ENCODE measurements around the gene ZBTB47.

Gene ZBTB47

DNA sequence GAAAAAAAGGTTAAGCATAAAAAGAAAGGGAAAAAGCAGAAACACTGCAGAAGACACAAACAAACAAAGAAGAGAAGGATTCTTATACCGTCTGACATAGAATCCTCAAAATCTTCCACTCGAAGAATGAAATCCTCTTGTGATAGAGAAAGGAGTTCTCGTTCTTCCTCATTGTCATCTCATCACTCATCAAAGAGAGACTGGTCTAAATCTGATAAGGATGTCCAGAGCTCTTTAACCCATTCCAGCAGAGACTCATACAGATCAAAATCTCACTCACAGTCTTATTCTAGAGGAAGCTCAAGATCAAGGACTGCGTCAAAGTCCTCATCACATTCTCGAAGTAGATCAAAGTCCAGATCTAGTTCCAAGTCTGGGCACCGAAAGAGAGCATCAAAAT, 16.5 kb upstream of the ZBTB47 start:
- Histone ChIP-seq H3K9me3 (ENCODE audit: control insufficient read depth, low read length) (no peaks in the 10 kb centered on the region), H3K27ac (ENCODE audit: low read depth, low read length, severe bottlenecking) (peak overlapping the region; percentile 84), H3K36me3 (ENCODE audit: control insufficient read depth, insufficient read depth, low read length) (peaks cover 87% of the 10 kb centered on the region), H3K4me3 (ENCODE audit: extremely low read depth, insufficient read depth, low read length, poor library complexity, severe bottlenecking) (no peak overlapping the region), H3K4me1 (ENCODE audit: control insufficient read depth, insufficient read depth, low read length, poor library complexity, severe bottlenecking) (peaks cover 21% of the 10 kb centered on the region)
- WGBS, 2 experiments (ENCODE audit: insufficient coverage in 2 of 2), result 89% methylated on average over 2 to 5 of the region's 6 CpGs

DNA sequence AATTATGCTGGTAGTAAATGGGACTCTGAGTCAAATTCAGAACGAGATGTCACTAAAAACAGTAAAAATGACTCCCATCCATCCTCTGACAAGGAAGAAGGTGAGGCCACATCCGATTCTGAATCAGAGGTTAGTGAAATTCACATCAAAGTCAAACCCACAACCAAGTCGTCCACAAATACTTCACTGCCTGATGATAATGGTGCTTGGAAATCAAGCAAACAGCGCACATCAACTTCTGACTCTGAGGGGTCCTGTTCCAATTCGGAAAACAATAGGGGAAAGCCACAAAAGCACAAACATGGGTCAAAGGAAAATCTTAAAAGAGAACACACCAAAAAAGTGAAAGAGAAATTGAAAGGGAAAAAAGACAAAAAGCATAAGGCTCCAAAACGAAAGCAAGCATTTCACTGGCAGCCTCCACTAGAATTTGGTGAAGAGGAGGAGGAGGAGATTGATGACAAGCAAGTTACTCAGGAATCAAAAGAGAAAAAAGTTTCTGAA, 15.1 kb upstream of the ZBTB47 start:
- H3K36me3 ChIP-seq (ENCODE audit: control insufficient read depth, insufficient read depth, low read length), result peaks cover 86% of the 10 kb centered on the region
- H3K9me3 ChIP-seq (ENCODE audit: control insufficient read depth, low read length), result no peaks in the 10 kb centered on the region
- peaks cover 21% of the 10 kb centered on the region for H3K4me1 ChIP-seq (ENCODE audit: control insufficient read depth, insufficient read depth, low read length, poor library complexity, severe bottlenecking)
- 60 to 100% methylated on average over 1 of the region's 6 CpGs for WGBS, 2 experiments (ENCODE audit: insufficient coverage in 2 of 2)
- no peak overlapping the region for H3K4me3 ChIP-seq (ENCODE audit: extremely low read depth, insufficient read depth, low read length, poor library complexity, severe bottlenecking)
- no peak overlapping the region for H3K27ac ChIP-seq (ENCODE audit: low read depth, low read length, severe bottlenecking)

DNA sequence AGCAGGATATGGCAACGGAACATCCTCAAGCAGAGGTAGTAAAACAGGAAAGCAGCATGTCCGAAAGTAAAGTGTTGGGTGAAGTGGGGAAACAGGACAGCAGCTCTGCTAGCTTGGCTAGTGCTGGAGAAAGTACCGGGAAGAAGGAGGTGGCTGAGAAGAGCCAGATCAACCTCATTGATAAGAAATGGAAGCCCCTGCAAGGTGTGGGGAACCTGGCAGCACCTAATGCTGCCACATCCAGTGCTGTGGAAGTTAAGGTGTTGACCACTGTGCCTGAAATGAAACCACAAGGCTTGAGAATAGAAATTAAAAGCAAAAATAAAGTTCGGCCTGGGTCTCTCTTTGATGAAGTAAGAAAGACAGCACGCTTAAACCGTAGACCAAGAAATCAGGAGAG, 14.3 kb upstream of the ZBTB47 start:
- Histone ChIP-seq H3K27ac (ENCODE audit: low read depth, low read length, severe bottlenecking) (no peak overlapping the region), H3K36me3 (ENCODE audit: control insufficient read depth, insufficient read depth, low read length) (peaks cover 88% of the 10 kb centered on the region), H3K4me3 (ENCODE audit: extremely low read depth, insufficient read depth, low read length, poor library complexity, severe bottlenecking) (no peak overlapping the region), H3K4me1 (ENCODE audit: control insufficient read depth, insufficient read depth, low read length, poor library complexity, severe bottlenecking) (peaks cover 21% of the 10 kb centered on the region), H3K9me3 (ENCODE audit: control insufficient read depth, low read length) (no peaks in the 10 kb centered on the region)
- WGBS, 2 experiments (ENCODE audit: insufficient coverage in 2 of 2), result 95 to 100% methylated on average over 6 of the region's 6 CpGs

DNA sequence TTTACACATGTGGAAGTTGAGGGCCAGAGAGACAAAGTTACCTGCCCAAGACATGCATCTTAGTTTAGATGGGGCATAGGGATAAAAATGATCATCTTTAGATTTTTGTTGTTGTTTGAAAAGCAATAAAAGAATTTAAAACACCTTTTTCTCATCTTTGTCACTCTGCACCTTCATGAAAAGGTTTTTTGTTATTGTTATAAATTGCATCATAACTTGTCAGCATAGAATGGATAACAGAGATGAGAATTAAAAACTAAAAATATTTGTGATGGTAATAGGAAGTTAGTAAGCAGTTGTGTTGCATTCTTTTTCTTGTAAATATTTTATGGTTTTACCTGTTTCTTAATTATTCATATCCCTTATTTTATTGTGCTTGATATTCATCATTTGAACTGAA, 13.4 kb upstream of the ZBTB47 start:
- Histone ChIP-seq H3K36me3 (ENCODE audit: control insufficient read depth, insufficient read depth, low read length) (peaks cover 93% of the 10 kb centered on the region), H3K9me3 (ENCODE audit: control insufficient read depth, low read length) (no peaks in the 10 kb centered on the region), H3K4me3 (ENCODE audit: extremely low read depth, insufficient read depth, low read length, poor library complexity, severe bottlenecking) (no peak overlapping the region), H3K4me1 (ENCODE audit: control insufficient read depth, insufficient read depth, low read length, poor library complexity, severe bottlenecking) (peaks cover 21% of the 10 kb centered on the region), H3K27ac (ENCODE audit: low read depth, low read length, severe bottlenecking) (peak overlapping the region; percentile 29)

DNA sequence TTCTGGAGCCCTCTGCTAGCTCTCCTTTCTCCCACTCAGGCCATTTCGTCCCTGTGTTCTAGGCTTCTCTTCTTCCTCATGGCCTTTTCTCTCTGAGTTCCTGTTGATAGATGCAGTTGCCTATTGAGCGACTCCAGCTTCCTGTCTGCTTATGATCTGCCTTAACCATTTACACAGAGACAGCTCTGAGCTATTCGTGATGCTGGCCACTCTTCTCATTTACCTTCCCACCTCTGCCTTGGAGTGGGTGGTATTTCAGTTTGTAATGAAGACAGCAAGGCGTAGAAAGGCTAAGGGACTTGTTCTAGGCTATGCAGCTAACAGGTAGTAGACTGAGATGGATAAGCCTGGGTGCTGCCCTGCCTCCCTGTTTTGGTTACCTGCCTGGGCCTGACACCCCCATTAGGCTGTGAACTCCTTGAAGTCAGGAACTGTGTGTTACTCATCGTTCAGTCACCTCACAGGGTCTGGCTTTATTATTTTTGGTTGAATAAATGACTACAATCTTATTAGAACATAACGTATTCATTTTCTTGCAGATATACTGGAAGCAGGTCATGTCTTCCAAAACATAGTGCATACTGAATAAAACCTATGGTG, 12.6 kb upstream of the ZBTB47 start:
- Histone ChIP-seq H3K36me3 (ENCODE audit: control insufficient read depth, insufficient read depth, low read length) (peaks cover 94% of the 10 kb centered on the region), H3K9me3 (ENCODE audit: control insufficient read depth, low read length) (no peaks in the 10 kb centered on the region)
- WGBS, 2 experiments (ENCODE audit: insufficient coverage in 2 of 2), result 89 to 100% methylated on average over 2 to 3 of the region's 6 CpGs

DNA sequence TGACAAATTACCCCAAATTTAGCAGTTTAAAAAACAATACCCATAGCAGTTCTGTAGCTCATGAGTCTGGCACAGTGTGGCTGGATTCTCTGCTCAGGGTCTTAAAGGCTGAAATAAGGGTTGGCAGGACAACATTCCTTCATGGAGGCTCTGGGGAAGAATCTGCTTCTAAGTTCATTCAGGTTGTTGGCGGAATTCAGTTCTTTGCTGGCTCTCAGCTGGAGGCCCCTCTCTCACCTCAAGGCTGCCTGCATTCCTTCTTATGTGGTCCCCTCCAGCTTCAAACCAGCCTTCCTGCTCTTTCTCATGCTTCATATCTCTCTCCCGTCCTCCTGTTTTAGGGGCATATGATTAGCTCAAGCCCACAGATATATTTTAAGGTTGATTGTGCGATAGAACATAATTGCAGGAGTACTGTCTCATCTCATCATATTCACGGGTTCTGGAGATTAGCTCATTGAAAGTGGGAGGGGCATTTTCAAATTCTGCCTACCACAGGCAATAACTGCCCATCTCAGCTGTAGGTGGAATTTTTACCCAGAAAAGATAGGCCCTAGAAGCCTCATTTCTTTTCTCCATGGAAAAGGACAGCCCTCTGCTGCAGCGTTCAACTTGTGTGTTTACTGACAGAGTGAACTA, 5.6 kb upstream of the ZBTB47 start:
- H3K9me3 ChIP-seq (ENCODE audit: control insufficient read depth, low read length), result no peaks in the 10 kb centered on the region
- peaks cover 73% of the 10 kb centered on the region for H3K36me3 ChIP-seq (ENCODE audit: control insufficient read depth, insufficient read depth, low read length)
- peaks cover 37% of the 10 kb centered on the region for H3K4me1 ChIP-seq (ENCODE audit: control insufficient read depth, insufficient read depth, low read length, poor library complexity, severe bottlenecking)
- 91 to 100% methylated on average over 1 to 4 of the region's 5 CpGs for WGBS, 2 experiments (ENCODE audit: insufficient coverage in 2 of 2)
- no peak overlapping the region for H3K4me3 ChIP-seq (ENCODE audit: extremely low read depth, insufficient read depth, low read length, poor library complexity, severe bottlenecking)
- no peak overlapping the region for H3K27ac ChIP-seq (ENCODE audit: low read depth, low read length, severe bottlenecking)

More for the DNA sequence above, 12.6 kb upstream of the ZBTB47 start:
- Histone ChIP-seq H3K4me1 (ENCODE audit: control insufficient read depth, insufficient read depth, low read length, poor library complexity, severe bottlenecking) (peaks cover 16% of the 10 kb centered on the region), H3K27ac (ENCODE audit: low read depth, low read length, severe bottlenecking) (peak overlapping the region; percentile 29), H3K4me3 (ENCODE audit: extremely low read depth, insufficient read depth, low read length, poor library complexity, severe bottlenecking) (no peak overlapping the region)

DNA sequence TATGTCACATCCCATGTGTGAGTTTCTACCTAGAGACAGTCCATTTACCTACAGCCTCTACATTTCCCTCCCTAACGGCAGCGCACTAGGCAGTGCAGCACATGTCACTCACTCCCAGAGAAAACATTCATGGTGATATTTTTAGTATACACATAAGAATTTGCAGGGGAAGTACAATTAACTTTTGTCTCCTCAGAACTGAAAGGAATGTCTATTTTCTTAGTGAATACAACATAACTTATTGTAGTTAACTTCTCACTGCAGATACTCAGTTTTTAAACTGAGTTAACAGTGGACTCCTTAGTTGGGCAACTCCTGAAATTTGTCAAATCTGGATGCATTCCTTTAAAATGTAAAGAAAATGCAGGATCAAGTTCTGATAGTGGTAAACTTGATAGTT, 4.5 kb upstream of the ZBTB47 start:
- Histone ChIP-seq H3K27ac (ENCODE audit: low read depth, low read length, severe bottlenecking) (no peak overlapping the region), H3K9me3 (ENCODE audit: control insufficient read depth, low read length) (no peaks in the 10 kb centered on the region), H3K4me3 (ENCODE audit: extremely low read depth, insufficient read depth, low read length, poor library complexity, severe bottlenecking) (no peak overlapping the region), H3K36me3 (ENCODE audit: control insufficient read depth, insufficient read depth, low read length) (peaks cover 63% of the 10 kb centered on the region), H3K4me1 (ENCODE audit: control insufficient read depth, insufficient read depth, low read length, poor library complexity, severe bottlenecking) (peaks cover 47% of the 10 kb centered on the region)
- WGBS, 2 experiments (ENCODE audit: insufficient coverage in 2 of 2), result no CpG with 5 or more reads among the region's 2 CpGs

DNA sequence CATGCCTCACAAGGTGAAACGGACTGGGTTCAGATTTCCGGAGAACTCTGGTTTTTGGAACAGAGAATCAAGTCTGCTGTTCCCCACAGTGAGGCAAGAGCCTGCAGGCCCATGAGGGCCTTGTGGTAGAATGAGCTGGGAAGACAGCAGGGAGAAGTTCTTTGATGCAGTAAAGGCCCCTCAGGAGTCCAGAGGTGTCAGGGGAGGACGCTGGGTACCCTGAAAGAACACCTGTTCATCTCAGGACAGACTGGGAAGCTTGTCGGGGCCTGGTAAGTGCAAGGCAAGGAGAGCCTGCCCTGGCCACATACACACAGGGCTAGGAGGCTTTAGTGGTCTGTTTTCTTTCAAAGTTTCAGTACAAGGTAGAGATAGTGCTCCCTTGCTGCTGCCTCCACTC, 3.7 kb upstream of the ZBTB47 start:
- Histone ChIP-seq H3K4me1 (ENCODE audit: control insufficient read depth, insufficient read depth, low read length, poor library complexity, severe bottlenecking) (peaks cover 47% of the 10 kb centered on the region), H3K4me3 (ENCODE audit: extremely low read depth, insufficient read depth, low read length, poor library complexity, severe bottlenecking) (no peak overlapping the region), H3K36me3 (ENCODE audit: control insufficient read depth, insufficient read depth, low read length) (peaks cover 55% of the 10 kb centered on the region), H3K27ac (ENCODE audit: low read depth, low read length, severe bottlenecking) (peak overlapping the region; percentile 16), H3K9me3 (ENCODE audit: control insufficient read depth, low read length) (no peaks in the 10 kb centered on the region)
- 93 to 96% methylated on average over 4 of the region's 4 CpGs for WGBS, 2 experiments (ENCODE audit: insufficient coverage in 2 of 2)

DNA sequence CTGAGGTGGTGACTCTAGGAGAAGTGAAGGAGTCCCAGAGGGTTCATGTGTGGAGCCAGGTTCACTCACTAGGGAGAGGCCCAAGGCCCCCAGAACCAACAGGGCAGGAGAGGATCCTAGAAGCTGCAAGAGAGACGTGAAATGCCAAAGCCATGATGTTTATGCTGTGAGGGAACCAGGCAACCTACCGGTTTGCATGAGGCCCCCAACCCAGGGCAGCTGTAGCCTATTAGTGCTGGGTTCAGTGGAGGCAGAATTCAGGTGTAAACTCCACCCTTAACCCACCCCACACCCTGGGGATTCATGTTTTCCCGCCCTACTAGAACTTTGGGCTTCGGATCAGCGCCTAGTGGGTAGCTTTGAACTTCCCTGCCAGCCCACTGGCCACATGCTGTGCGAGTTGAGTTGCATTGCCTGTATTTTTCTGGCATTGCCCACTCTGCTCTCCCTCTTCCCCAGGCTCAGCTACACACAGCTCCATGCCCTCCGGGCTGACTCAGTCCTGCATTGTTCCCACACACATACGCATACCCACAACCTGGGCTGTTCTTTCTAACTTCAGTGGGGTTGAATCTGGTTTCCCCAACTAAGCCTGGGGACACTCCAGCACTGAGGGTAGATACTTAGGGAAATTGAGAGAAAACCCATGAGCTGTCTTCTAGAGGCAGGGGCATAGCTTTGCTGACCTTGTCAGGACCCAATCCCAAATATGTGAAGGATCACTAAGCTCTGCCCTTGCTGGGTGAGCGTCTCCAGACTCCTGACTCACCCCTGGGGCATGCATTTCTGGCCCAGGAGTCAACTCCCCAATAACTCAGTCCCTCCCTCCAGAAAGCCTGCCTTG, 2.0 kb upstream of the ZBTB47 start:
- Histone ChIP-seq H3K4me3 (ENCODE audit: extremely low read depth, insufficient read depth, low read length, poor library complexity, severe bottlenecking) (no peak overlapping the region), H3K4me1 (ENCODE audit: control insufficient read depth, insufficient read depth, low read length, poor library complexity, severe bottlenecking) (peaks cover 47% of the 10 kb centered on the region), H3K27ac (ENCODE audit: low read depth, low read length, severe bottlenecking) (peak overlapping the region; percentile 91), H3K36me3 (ENCODE audit: control insufficient read depth, insufficient read depth, low read length) (peaks cover 39% of the 10 kb centered on the region), H3K9me3 (ENCODE audit: control insufficient read depth, low read length) (no peaks in the 10 kb centered on the region)
- WGBS, 2 experiments (ENCODE audit: insufficient coverage in 2 of 2), result 44 to 52% methylated on average over 6 to 7 of the region's 9 CpGs

DNA sequence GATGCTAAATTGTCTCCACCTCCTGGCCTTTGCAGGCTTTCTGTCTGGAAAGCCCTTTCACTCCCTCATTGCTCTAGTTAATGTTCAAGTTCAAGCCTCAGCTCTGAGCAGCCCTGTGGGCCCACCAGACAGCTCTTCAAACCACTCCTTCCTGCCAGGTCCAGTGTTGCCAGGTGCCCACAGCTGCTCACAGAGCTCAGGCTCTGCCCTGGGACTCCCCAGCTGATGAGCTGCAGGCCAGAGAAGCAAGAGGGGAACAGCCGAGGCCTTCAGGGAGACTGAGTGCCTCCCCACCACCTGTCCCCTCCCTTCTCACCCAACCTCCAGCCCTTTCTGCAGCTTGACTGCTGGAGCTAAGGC, 1.3 kb upstream of the ZBTB47 start:
- H3K4me1 ChIP-seq (ENCODE audit: control insufficient read depth, insufficient read depth, low read length, poor library complexity, severe bottlenecking), result peaks cover 47% of the 10 kb centered on the region
- no peak overlapping the region for H3K4me3 ChIP-seq (ENCODE audit: extremely low read depth, insufficient read depth, low read length, poor library complexity, severe bottlenecking)
- peak overlapping the region; percentile 91 for H3K27ac ChIP-seq (ENCODE audit: low read depth, low read length, severe bottlenecking)
- 80 to 90% methylated on average over 1 of the region's 1 CpG for WGBS, 2 experiments (ENCODE audit: insufficient coverage in 2 of 2)
- H3K36me3 ChIP-seq (ENCODE audit: control insufficient read depth, insufficient read depth, low read length), result peaks cover 32% of the 10 kb centered on the region
- no peaks in the 10 kb centered on the region for H3K9me3 ChIP-seq (ENCODE audit: control insufficient read depth, low read length)
